G401 (cell line): ENCODE results near the gene SLC35D2. TPM values are rescaled to one million over a fixed set of nuclear protein-coding genes. Genes with fewer than 3 reads are reported as not detected.

ENCODE experiments used
- total RNA-seq: library from RNA; depleted of rRNA; stranded (reverse); fragments of >200 nt; shearing (Covaris generic); gene quantifications from 2 replicates; pipeline ENCODE4 v1.2.3, GENCODE V29; 2014; rRNA removed

The SLC35D2 gene
- total RNA-seq, 1 experiment from 2014 or later, result 25.7 TPM

Other genes starting within 250 kb of the SLC35D2 start
- gene HSD17B3, start 81.5 kb downstream of the SLC35D2 start, total RNA-seq, result not detected in 2 replicates
- gene ZNF367, start 34.7 kb upstream of the SLC35D2 start, total RNA-seq, result 8.6 and 10.7 TPM in 2 replicates
- gene HABP4, start 66.5 kb upstream of the SLC35D2 start, total RNA-seq, result 66.0 and 78.9 TPM in 2 replicates
- 20.1 and 23.5 TPM in 2 replicates for gene CDC14B, start 236.1 kb upstream of the SLC35D2 start, total RNA-seq